IMR-90 (cell line): ENCODE measurements around the gene BEAN1. TPM values are rescaled to one million over a fixed set of nuclear protein-coding genes. Genes with fewer than 3 reads are reported as not detected.
A peak's percentile ranks its signal among the peaks of the same experiment; 100 is the strongest.

Experiments used
- ATAC-seq: fragments of 200-7000 bp; cut with Tn5 transposase; 2 replicates; pipeline ENCODE4 v1.9.1; 2020; ENCODE audit warnings: low read depth, mild to moderate bottlenecking, moderate library complexity
- BruUV-seq: library from RNA; stranded (reverse); fragments of 400-500 nt; replicated peaks from 2 replicates; lab custom pipeline; 2021; lab: Mats Ljungman, UMichigan
- CTCF ChIA-PET: fragments of 300-600 bp; formaldehyde crosslinking; extraction: SDS; loops from one replicate; lab custom pipeline; 2021; ENCODE audit warnings: antibody characterized with exemption; lab: Yijun Ruan, JAX
- POLR2A ChIA-PET: fragments of 300-600 bp; sonication (Branson Sonifier 250); formaldehyde crosslinking; loops from one replicate; lab custom pipeline; 2022; ENCODE audit warnings: antibody characterized with exemption; ENCODE audit not compliant: unreplicated experiment; lab: Charles Lee
- DNase-seq: peaks from one replicate; pipeline ENCODE4 v3.0.0; 2013
- H2AFZ ChIP-seq: replicated peaks from 2 replicates; pipeline ENCODE3; 2013; ENCODE audit warnings: low read length, mild to moderate bottlenecking; ENCODE audit not compliant: poor library complexity
- H2AK5ac ChIP-seq: 2 replicates; pipeline ENCODE4 v1.6.1; 2013; ENCODE audit warnings: low read depth, low read length, inconsistent platforms
- H2AK9ac ChIP-seq: replicated peaks from 2 replicates; pipeline ENCODE3; 2013; ENCODE audit warnings: mild to moderate bottlenecking, low read depth, low read length, moderate library complexity; ENCODE audit not compliant: poor library complexity
- H2BK120ac ChIP-seq: 2 replicates; pipeline ENCODE4 v1.6.1; 2013; ENCODE audit warnings: low read depth, low read length, inconsistent platforms
- H2BK15ac ChIP-seq: 3 replicates; pipeline ENCODE4 v1.6.1; 2013; ENCODE audit warnings: low read depth, low read length, inconsistent platforms
- H2BK20ac ChIP-seq: 2 replicates; pipeline ENCODE4 v1.6.1; 2013; ENCODE audit warnings: low read depth, mild to moderate bottlenecking, inconsistent platforms, low read length, moderate library complexity
- H2BK5ac ChIP-seq: 2 replicates; pipeline ENCODE4 v1.6.1; 2013; ENCODE audit warnings: mild to moderate bottlenecking, low read depth, low read length, inconsistent platforms; ENCODE audit not compliant: poor library complexity, severe bottlenecking
- H3K14ac ChIP-seq: replicated peaks from 2 replicates; pipeline ENCODE4 v1.6.1; 2013; ENCODE audit warnings: low read depth, low read length, inconsistent platforms
- H3K18ac ChIP-seq: 2 replicates; pipeline ENCODE4 v1.6.1; 2013; ENCODE audit warnings: low read depth, low read length, control low read depth
- H3K23ac ChIP-seq: 2 replicates; pipeline ENCODE4 v1.6.1; 2013; ENCODE audit warnings: low read depth, low read length, inconsistent platforms
- H3K27ac ChIP-seq: 2 replicates; pipeline ENCODE4 v1.5.1; 2013; ENCODE audit warnings: mild to moderate bottlenecking, control low read depth, low read length; ENCODE audit not compliant: insufficient read depth
- H3K27me3 ChIP-seq: 2 replicates; pipeline ENCODE4 v1.6.1; 2013; ENCODE audit warnings: low read length; ENCODE audit not compliant: control insufficient read depth, insufficient read depth
- H3K36me3 ChIP-seq: 2 replicates; pipeline ENCODE4 v1.6.1; 2013; ENCODE audit warnings: low read length, mixed read lengths; ENCODE audit not compliant: control insufficient read depth, insufficient read depth
- H3K4ac ChIP-seq: 2 replicates; pipeline ENCODE4 v1.6.1; 2013; ENCODE audit warnings: low read depth, low read length, inconsistent platforms
- H3K4me1 ChIP-seq: 2 replicates; pipeline ENCODE4 v1.6.1; 2013; ENCODE audit warnings: low read length, mixed read lengths; ENCODE audit not compliant: control insufficient read depth, insufficient read depth
- H3K4me2 ChIP-seq: 2 replicates; pipeline ENCODE4 v1.6.1; 2013; ENCODE audit warnings: low read depth, mild to moderate bottlenecking, control low read depth, low read length, moderate library complexity
- H3K4me3 ChIP-seq: 2 replicates; pipeline ENCODE4 v1.5.1; 2013; ENCODE audit warnings: low read depth, mild to moderate bottlenecking, control low read depth, low read length, moderate library complexity; ENCODE audit not compliant: insufficient read depth
- H3K56ac ChIP-seq: 2 replicates; pipeline ENCODE4 v1.6.1; 2013; ENCODE audit warnings: low read length, inconsistent platforms; ENCODE audit not compliant: insufficient read depth; ENCODE audit errors: extremely low read depth
- H3K79me1 ChIP-seq, 2 experiments: 2 replicates each; pipeline ENCODE4 v1.6.1; 2013; ENCODE audit warnings: low read length in 2 of 2, inconsistent platforms in 1 of 2, low read depth in 1 of 2
- H3K9ac ChIP-seq: 2 replicates; pipeline ENCODE4 v1.6.1; 2013; ENCODE audit warnings: low read depth, low read length, control low read depth
- H3K9me1 ChIP-seq: 2 replicates; pipeline ENCODE4 v1.6.1; 2013; ENCODE audit warnings: low read length, inconsistent platforms; ENCODE audit not compliant: insufficient read depth
- H3K9me3 ChIP-seq: 2 replicates; pipeline ENCODE4 v1.6.1; 2013; ENCODE audit warnings: low read length; ENCODE audit not compliant: control insufficient read depth, insufficient read depth
- H4K20me1 ChIP-seq: 2 replicates; pipeline ENCODE4 v1.6.1; 2013; ENCODE audit warnings: low read length, inconsistent platforms; ENCODE audit not compliant: insufficient read depth
- H4K5ac ChIP-seq: 2 replicates; pipeline ENCODE4 v1.6.1; 2013; ENCODE audit warnings: mild to moderate bottlenecking, low read depth, low read length, control low read depth
- H4K8ac ChIP-seq, 2 experiments: 2 replicates each; pipeline ENCODE4 v1.6.1; 2013; ENCODE audit warnings: low read depth in 2 of 2, low read length in 2 of 2, control low read depth in 1 of 2, inconsistent platforms in 1 of 2
- H4K91ac ChIP-seq: 2 replicates; pipeline ENCODE4 v1.6.1; 2013; ENCODE audit warnings: low read depth, low read length, inconsistent platforms; ENCODE audit not compliant: insufficient read depth
- BHLHE40 ChIP-seq: fragments of 150-350 bp; IDR thresholded peaks from 2 replicates; pipeline ENCODE4 v1.6.1; 2016; ENCODE audit warnings: mild to moderate bottlenecking, low read depth, low read length
- CEBPB ChIP-seq: IDR thresholded peaks from 2 replicates; pipeline ENCODE4 v1.6.1; 2012; ENCODE audit warnings: low read depth, low read length, improper control_type of control experiment
- CHD1 ChIP-seq: IDR thresholded peaks from 2 replicates; pipeline ENCODE4 v1.6.1; 2012; ENCODE audit warnings: low read depth, low read length, improper control_type of control experiment
- ELK1 ChIP-seq: fragments of 150-350 bp; IDR thresholded peaks from 2 replicates; pipeline ENCODE4 v1.6.1; 2016; ENCODE audit warnings: low read depth, mild to moderate bottlenecking, low read length, moderate library complexity, borderline replicate concordance
- FOS ChIP-seq: fragments of 150-350 bp; IDR thresholded peaks from 2 replicates; pipeline ENCODE4 v1.6.1; 2016; ENCODE audit warnings: low read depth, low read length
- NFE2L2 ChIP-seq: fragments of 150-350 bp; IDR thresholded peaks from 2 replicates; pipeline ENCODE4 v1.6.1; 2016; ENCODE audit warnings: low read depth, mild to moderate bottlenecking, low read length
- POLR2A ChIP-seq: IDR thresholded peaks from 2 replicates; pipeline ENCODE4 v1.6.1; 2012; ENCODE audit warnings: mild to moderate bottlenecking, low read depth, low read length
- RFX5 ChIP-seq: IDR thresholded peaks from 2 replicates; pipeline ENCODE4 v1.8.0; 2012; ENCODE audit warnings: low read depth, mild to moderate bottlenecking, low read length, moderate library complexity
- WGBS, 2 experiments: methylation state at CpG; one replicate each; pipeline versions ENCODE4 v1.1.5 to v1.1.7; 2013; ENCODE audit warnings: missing lambda C conversion rate in 2 of 2; ENCODE audit not compliant: insufficient read length in 1 of 2; ENCODE audit errors: extremely low coverage in 2 of 2; 5-methylcytosine and 5-hydroxymethylcytosine counted together
- dilution Hi-C: fragments of 300-500 bp; cut with HindIII; formaldehyde crosslinking; loops from one replicate; pipeline ENCODE4 v1.14.3; 2018; ENCODE audit warnings: low sequenced_read_pairs; ENCODE audit not compliant: unreplicated experiment
- in situ Hi-C: fragments of 300-500 bp; cut with MboI; formaldehyde crosslinking; loops from 3 replicates; pipeline ENCODE4 v1.14.3; 2019; ENCODE audit warnings: low sequenced_read_pairs, inconsistent platforms, mixed read lengths
- intact Hi-C: fragments of 100-400 bp; cut with micrococcal nuclease; formaldehyde crosslinking; loops from 2 replicates; pipeline ENCODE4 v1.10.0; 2022
- polyA plus RNA-seq, 3 experiments: library from polyadenylated mRNA; depleted of rRNA; stranded (reverse); fragments of >200 nt; gene quantifications; 2 replicates each; pipeline ENCODE4 v1.2.3, GENCODE V29; 2012; ENCODE audit warnings: low replicate concordance in 1 of 3
- total RNA-seq: library from RNA; depleted of rRNA; stranded (reverse); fragments of >200 nt; gene quantifications from 2 replicates; pipeline ENCODE4 v1.2.3, GENCODE V29; 2012
- TF ChIP-seq, protein P1 (sequence below): fragments of 150-350 bp; IDR thresholded peaks from 2 replicates; pipeline ENCODE4 v1.6.1; 2017; ENCODE audit warnings: mild to moderate bottlenecking, antibody characterized with exemption, low read length, low read depth

The BEAN1 gene
- total and polyA plus RNA-seq, 2 of the 4 experiments (the other 2 are of a cell fraction): not detected

- no peaks in the 10 kb centered on the region for H3K9me3 ChIP-seq
- TF ChIP-seq POLR2A (no peak), CEBPB (no peak), CHD1 (no peak), NFE2L2 (no peak), FOS (no peak), BHLHE40 (no peak), ELK1 (no peak), RFX5 (no peak)
- TF ChIP-seq, protein P1, sequence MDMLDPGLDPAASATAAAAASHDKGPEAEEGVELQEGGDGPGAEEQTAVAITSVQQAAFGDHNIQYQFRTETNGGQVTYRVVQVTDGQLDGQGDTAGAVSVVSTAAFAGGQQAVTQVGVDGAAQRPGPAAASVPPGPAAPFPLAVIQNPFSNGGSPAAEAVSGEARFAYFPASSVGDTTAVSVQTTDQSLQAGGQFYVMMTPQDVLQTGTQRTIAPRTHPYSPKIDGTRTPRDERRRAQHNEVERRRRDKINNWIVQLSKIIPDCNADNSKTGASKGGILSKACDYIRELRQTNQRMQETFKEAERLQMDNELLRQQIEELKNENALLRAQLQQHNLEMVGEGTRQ: no peak
- H3K4ac ChIP-seq: peak overlapping the region; percentile 81
- peaks cover 23% of the 10 kb centered on the region for H3K4me1 ChIP-seq
- peak overlapping the region; percentile 11 for H2BK5ac ChIP-seq
- peak overlapping the region; percentile 28; the same call in 1 of the 2 replicates for H3K27ac ChIP-seq
- peak overlapping the region; percentile 10 for H2AK9ac ChIP-seq
- no peak overlapping the region for H3K56ac ChIP-seq
- 100% methylated on average over 1 of the region's 5 CpGs; no CpG with 5 or more reads in 1 of the 2 experiments for WGBS, 2 experiments
- H4K91ac ChIP-seq: peak overlapping the region; percentile 73
- peak overlapping the region; percentile 73; the same call in 1 of the 2 replicates for H2BK20ac ChIP-seq
- H3K27me3 ChIP-seq: no peaks in the 10 kb centered on the region
- H2AFZ ChIP-seq: no peak overlapping the region
- in situ Hi-C loops: no loop called here
- peak overlapping the region; percentile 85 for H2BK120ac ChIP-seq
- H3K79me1 ChIP-seq: peaks cover 3 to 33% of the 10 kb centered on the region in 2 experiments; a peak in 3 of 4 replicates
- intact Hi-C loops: no loop called here
- POLR2A ChIA-PET: interaction anchor here (1.3 kb wide), 1 partner anchor 31 kb away, joined by 3 read pairs; the partner anchor contains the start of gene CKLF
- peak overlapping the region; percentile 20 for H3K18ac ChIP-seq
- H2AK5ac ChIP-seq: peak overlapping the region; percentile 85
- peak overlapping the region; percentile 33; the same call in 1 of the 2 replicates for H4K5ac ChIP-seq
- no peak overlapping the region; the same call in 1 of the 2 replicates for H3K4me2 ChIP-seq
- peak overlapping the region; percentile 3 to 59; a peak in 2 of 4 replicates for H4K8ac ChIP-seq
- no TSS peak for BruUV-seq
- dilution Hi-C loops: no loop called here
- peaks cover 10% of the 10 kb centered on the region; the same call in 1 of the 2 replicates for H3K36me3 ChIP-seq
- no peak overlapping the region for H3K4me3 ChIP-seq
- CTCF ChIA-PET: interaction anchor here (1.3 kb wide), 1 partner anchor 130 kb away, joined by 4 read pairs; no protein-coding TSS in a partner anchor
- H3K23ac ChIP-seq: peak overlapping the region; percentile 21; the same call in 1 of the 2 replicates
- DNase-seq (no peak), ATAC-seq (no peak)
- no peak overlapping the region for H3K9ac ChIP-seq
- peak overlapping the region; percentile 87; the same call in 2 of the 3 replicates for H2BK15ac ChIP-seq
- H3K14ac ChIP-seq: peak overlapping the region; percentile 79
- no peaks in the 10 kb centered on the region; the same call in 1 of the 2 replicates for H4K20me1 ChIP-seq
- H3K9me1 ChIP-seq: peaks cover 31% of the 10 kb centered on the region
Measured at GRCh38 chr16:66521252-66521713, 94.2 kb downstream of the BEAN1 start.
